Right lobe of liver (tissue), 4 donors: ENCODE measurements around the gene ZNF160.

ENCODE experiments used
- POLR2A ChIP-seq: fragments of 450-650 bp; IDR thresholded peaks from one replicate; pipeline ENCODE4 v1.6.1; 2017; ENCODE audit warnings: antibody characterized with exemption, mild to moderate bottlenecking
- TF ChIP-seq, protein P1 (sequence below), 4 donors: fragments of 200-600 bp in 3 of 4; fragments of 450-650 bp in 1 of 4; IDR thresholded peaks; one replicate each; pipeline versions ENCODE4 v1.5.1 to v1.8.0; 2016 to 2022; ENCODE audit warnings: antibody characterized with exemption in 4 of 4, mild to moderate bottlenecking in 2 of 4
- donor health status: DM: no; HTN: no; CAD: no.
- donor health status: DM: no; HTN: no; CAD: no.
- donor health status: DM: no; HTN: yes; CAD: no.

- TF ChIP-seq POLR2A, result no peak
- TF ChIP-seq, protein P1, sequence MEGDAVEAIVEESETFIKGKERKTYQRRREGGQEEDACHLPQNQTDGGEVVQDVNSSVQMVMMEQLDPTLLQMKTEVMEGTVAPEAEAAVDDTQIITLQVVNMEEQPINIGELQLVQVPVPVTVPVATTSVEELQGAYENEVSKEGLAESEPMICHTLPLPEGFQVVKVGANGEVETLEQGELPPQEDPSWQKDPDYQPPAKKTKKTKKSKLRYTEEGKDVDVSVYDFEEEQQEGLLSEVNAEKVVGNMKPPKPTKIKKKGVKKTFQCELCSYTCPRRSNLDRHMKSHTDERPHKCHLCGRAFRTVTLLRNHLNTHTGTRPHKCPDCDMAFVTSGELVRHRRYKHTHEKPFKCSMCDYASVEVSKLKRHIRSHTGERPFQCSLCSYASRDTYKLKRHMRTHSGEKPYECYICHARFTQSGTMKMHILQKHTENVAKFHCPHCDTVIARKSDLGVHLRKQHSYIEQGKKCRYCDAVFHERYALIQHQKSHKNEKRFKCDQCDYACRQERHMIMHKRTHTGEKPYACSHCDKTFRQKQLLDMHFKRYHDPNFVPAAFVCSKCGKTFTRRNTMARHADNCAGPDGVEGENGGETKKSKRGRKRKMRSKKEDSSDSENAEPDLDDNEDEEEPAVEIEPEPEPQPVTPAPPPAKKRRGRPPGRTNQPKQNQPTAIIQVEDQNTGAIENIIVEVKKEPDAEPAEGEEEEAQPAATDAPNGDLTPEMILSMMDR (IDR thresholded peaks at IDR 0.05), result no peak
These were observed 61.9 kb downstream of the ZNF160 start for GRCh38 chr19:53041366-53041765.
